NCI-H2196 (cell line): ENCODE data around the gene MMP11.

Experiments used
- DNase-seq: peaks from one replicate; lab custom pipeline; 2025; ENCODE audit not compliant: unreplicated experiment; lab: John Stamatoyannopoulos, UW

The MMP11 gene

GRCh38 chr22:23828800-23829680, 56.4 kb downstream of the MMP11 start:
- no peak for DNase-seq

- DNase-seq = no peak
Measured at GRCh38 chr22:23829845-23830372, 57.3 kb downstream of the MMP11 start.

- no peak for DNase-seq
Measured at GRCh38 chr22:23831261-23831660, 58.6 kb downstream of the MMP11 start.

GRCh38 chr22:23831781-23832180, 59.1 kb downstream of the MMP11 start:
- no peak for DNase-seq

GRCh38 chr22:23832226-23833016, 59.8 kb downstream of the MMP11 start:
- DNase-seq = no peak

GRCh38 chr22:23833017-23833751, 60.5 kb downstream of the MMP11 start:
- no peak for DNase-seq
